HG03097 (cell line): ENCODE measurements around the gene D2HGDH.

ENCODE experiments used
- ATAC-seq: cut with Tn5 transposase; IDR thresholded peaks from one replicate; pipeline ENCODE4 v1.9.1; 2021; ENCODE audit not compliant: unreplicated experiment, low FRiP score

The D2HGDH gene

DNA sequence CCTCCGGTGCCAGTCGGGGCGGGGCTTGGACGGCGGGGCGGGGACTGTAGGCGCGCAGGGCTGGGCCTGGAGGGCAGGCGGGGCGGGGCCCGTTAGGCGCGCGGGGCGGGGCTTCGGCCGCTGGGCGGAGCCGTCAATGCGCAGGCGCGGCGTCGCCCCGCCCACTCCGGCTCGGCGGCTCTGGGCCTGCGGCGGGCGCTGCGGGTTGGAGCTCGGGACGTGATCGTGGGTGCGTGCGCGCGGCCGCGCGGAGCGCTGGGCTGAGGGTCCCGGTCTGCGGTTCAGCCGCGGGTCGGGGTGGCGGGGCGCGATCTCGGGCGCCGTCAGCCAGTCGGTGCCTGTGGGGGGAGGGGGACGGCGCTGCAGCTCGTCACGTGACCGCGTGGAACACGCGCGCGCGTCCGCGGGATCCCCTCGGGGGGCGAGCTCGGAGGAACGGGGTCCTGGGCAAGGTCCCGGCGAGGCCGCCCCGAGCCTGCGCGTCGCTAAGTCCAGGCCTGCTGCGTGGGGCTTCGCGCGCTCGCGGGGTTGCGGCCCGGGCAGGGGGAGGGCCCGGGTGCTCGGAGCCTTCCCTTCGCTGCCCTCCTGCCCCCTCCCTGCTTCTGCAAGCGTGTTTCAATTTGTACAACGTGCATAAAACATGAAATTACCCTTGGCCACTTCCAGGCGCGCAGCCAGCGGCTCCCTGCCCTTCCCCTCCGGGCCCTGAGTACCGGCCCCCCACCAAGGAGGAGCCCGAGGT, at the start of gene D2HGDH:
Gene D2HGDH (plus strand): TSS at position 164 of the 742 bp plus-strand sequence. CDS start 595 bp downstream, outside the sequence.
- ATAC-seq, result peak; percentile 68

DNA sequence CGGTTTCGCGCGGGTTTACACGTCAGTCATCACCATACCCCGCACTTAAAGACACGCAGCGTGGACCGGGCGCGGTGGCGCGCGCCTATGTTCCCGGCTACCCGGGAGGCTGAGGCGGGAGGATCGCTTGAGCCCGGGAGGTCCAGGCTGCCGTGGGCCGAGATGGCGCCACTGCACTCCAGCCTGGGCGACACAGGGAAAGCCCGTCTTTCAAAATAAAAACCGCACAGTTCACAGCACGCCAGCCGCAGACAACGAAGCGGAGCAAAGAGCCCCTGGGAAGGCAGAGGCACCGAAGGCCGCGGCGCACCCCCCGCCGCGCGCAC, 48.1 kb upstream of the D2HGDH start:
- ATAC-seq, result peak; percentile 6

DNA sequence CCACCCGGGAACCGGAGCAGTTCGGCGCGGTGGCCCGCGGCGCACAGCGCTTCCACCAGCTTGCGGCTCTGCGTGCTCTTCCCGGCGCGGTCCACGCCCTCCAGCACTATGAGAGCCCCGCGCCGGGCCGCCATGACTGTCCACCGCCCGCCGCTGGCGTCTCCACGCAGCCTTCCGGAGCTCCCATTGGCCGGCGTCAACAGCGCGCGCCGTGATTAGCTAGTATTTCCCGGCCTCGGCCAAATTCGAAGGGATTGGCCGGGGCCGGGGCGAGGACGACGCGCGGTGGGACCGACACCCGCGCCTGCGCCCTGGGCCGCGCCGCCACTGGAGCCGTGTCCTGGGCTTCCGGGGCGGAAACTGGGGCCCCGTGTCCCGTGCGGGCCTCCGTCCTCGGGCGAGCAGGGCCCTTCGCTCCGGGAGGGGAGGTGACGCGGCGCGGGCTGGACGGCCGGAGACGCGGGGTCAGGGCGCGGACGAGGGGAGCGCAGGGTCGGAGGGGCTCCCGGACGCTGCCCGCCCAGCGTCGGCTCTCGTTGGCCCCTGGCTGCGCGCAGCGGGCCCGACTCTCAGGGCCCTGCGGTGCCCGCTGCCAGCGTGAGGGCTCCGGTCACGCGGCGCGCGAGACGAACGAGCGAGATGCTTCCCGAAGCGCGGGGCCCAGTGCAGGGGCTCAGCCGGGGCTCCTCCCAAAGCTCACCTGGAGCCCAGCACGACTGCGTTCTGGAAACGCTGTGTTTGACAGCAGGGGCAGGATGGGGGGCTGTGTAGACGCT, 47.6 kb upstream of the D2HGDH start, which contains the start of gene DTYMK:
Gene DTYMK (minus strand): TSS at position 166 of the 776 bp plus-strand sequence. CDS start 32 bp downstream, at position 134.
- ATAC-seq, result peak; percentile 96

DNA sequence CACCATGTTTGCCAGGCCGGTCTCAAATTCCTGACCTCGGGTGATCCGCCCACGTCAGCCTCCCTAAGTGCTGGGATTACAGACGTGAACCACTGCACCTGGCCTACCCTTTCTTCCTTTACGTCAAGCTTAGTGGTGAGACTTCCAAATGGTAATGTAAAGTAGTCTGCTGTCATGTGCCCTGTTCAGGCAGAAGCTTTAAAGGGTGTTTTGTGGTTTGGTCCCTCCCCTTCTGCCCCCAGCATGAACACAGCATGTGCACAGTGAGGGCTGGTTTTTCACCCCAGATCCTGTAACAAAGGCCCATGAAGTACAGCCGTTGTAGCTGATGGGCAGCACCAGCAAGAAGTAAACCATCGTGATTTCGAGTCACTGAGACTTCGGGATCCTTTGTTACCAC, 45.1 kb upstream of the D2HGDH start:
- ATAC-seq, result no peak

DNA sequence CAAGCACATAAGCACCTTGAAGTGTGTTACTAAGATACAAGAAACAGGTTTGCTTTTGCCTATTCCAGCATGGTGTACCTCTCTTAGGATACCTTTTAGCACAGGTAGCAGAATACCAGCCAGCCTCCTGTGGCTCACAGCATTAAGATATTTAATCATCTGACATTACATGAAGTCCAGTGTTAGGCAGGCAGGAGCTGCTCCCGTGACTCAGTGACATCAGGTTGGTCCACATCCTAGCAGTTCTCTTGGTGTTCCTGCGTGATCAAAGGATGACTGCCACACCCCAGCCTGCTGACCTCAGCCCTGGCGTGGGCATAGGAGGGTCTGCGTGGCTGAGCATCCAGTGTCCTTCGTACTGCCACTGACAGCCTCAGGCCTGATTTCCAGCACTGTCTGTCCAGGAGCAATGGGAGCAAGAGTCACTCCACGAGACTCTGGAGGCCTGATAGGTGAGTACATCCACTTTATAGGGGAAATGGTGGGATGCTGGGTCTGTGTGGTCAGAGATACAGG, 44.2 kb upstream of the D2HGDH start:
- no peak for ATAC-seq

DNA sequence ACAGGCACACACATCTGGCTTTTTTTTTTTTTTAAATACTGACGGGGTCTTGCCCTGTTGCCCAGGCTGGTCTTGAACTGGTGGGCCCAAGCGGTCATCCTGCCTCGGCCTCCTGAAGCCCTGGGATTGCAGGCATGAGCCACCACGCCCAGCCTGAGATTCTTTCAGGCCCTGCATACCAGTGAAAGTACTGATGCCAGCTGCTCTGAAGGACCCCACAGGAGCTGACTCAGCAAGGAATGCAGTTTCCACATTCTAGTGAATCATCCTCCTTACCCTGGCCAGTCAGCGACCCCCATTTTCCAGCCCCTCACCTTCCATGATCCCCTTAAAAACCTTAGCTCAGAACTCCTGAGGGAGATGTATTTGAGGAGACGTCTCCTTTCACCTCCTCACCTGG, 42.0 kb upstream of the D2HGDH start:
- ATAC-seq, result no peak

DNA sequence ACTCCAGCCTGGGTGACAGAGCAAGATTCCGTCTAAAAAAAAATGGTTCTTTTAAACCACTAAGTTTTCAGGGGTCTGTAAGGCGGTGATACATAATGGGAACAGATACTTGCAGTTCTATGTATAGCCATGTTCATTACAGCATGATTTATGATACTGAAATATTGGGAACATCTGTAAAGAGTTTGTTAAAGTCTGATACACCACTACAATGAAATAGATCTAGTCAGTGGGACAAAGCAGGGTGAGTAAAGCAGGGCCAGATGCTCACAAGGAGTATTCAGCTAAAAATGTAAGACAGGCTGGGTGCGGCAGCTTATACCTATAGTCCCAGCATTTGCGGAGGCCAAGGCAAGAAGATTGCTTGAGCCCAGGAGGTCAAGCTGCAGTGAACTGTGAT, 38.8 kb upstream of the D2HGDH start:
- ATAC-seq, result no peak

DNA sequence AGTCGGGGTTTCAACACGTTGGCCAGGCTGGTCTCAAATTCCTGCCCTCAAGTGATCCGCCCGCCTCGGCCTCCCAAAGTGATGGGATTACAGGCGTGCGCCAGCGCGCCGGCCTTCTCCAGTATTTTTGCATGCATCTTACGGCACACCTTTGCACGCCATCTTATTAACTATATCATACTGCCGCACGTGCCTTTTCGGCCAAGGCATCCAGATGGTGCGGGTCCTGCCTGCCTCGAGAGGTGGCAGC, 33.4 kb upstream of the D2HGDH start:
- no peak for ATAC-seq

DNA sequence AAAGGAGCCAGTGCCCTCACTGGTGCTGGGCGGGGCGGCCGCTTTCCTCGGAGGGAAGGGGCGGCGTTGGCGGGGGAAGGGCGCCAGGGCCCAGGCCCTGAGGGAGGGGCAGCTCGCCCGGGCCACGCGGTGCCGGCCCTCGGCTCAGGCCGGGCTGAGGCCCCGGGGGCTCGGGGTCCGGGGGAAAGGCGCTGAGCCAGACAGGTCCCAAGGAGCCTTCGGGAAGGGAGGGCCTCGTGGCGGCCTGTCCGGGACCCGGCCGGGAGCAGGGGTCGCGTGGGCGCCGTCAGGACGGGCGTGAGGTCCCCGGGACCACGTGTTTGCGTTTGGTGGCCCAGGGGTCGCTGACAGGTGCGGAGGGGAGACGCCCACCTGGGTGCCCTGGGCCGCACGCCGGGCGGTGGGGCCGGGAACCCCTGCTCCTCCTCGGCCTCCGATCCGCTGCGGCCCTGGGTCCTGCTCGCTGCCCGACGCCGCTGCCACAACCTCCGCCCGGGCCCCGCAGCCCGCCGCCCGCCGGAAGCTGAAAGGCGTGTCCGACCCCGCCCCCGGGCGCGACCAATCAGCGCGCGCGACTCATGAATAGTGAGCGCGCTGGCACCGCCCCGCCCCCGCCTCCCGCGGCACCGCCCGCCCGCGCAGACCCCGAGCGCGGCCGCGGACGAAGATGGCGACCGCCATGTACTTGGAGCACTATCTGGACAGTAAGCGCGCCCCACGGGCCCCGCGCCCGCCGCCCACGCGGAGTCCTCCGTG, 32.9 kb upstream of the D2HGDH start, which contains the start of gene ING5:
Gene ING5 (plus strand): TSS at position 641 of the 756 bp plus-strand sequence. CDS start 27 bp downstream, at position 668.
- ATAC-seq, result peak; percentile 52

DNA sequence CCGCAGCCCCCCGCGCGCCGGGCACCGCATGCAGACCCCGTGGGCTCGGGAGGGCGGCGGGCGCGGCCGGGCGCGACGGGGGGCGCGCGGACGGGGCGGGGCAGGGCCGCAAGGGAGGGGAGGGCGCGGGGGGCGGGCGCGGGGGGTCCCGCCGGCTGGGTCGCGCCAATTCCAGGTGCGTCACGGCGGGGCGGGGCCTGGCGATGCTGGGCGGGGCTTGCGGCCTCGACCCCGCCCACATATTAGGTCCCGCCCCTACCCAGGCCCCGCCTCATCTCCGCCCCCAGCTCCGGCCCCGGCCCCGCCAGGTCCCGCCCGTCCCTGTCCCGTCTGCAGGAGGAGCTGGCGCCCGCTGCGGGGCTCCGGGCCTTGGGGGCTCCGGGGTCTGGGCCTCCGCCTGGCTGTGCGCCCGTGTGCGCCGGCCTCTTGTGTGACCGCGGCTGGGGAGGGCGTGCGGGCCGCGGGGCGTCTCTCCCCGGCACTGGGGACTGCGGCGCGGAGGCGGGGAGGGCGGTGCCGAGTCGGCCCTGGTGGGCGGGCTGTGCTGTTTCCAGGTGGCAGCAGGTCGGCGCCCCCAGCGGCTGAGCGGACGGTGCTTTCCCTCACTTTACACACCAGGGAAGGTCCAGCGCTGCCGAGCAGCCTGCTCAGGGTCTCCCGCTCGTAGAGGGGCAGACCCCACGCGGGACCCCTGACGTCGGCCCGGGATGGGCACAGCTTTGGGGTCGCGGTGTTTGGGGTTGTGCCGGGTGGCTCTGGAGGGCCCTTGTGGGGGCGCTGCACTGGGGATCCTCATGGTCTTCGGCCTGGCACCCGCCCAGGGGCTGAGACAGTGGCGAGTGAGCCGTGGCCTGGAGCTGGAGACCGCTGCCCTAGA, 32.0 kb upstream of the D2HGDH start:
- peak; percentile 58 for ATAC-seq

DNA sequence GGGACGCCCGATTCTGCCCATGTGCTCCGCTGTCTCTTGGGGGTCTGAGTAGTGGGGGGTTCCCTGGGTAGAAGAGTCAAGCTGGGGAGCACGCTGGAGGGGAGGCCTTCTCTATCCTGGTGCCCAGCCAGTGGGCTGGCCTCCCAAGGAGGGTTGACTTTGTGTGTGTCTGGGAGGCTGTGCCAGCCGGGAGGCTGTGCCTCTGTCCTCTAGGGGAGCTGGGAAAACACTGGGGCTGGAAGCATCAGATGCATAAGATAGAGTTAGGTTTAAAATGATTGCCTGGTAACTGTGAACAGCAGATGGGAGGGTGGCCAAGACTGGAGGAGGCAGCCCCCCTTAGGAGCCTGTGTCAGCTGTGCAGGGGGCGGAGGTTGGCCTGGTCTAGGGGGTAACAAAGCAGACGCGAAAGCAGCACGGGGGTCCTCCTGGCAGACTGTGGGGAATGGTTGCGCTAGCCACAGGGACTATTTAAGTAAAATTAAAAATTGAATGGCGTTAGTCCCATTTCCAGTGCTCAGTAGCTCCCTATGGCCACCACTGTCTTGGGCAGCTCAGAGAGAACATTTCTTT, 31.3 kb upstream of the D2HGDH start:
- no peak for ATAC-seq

DNA sequence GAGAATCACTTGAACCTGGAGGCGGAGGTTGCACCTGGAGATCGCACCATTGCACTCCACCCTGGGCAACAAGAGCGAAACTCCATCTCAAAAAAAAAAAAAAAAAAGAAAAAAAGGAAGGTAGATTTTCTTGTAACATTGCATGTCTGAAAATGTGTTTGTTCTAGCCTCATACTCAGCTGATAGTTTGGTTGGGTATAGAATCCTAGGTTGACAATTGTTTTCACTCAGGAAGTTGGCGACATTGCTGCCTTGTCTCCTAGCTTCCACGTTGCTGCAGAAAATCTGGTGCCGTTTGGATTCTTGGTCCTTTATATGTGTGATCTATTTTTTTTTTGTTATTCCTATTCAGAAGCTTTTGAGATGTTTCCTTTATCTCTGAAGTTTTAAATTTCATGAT, 27.9 kb upstream of the D2HGDH start:
- no peak for ATAC-seq

DNA sequence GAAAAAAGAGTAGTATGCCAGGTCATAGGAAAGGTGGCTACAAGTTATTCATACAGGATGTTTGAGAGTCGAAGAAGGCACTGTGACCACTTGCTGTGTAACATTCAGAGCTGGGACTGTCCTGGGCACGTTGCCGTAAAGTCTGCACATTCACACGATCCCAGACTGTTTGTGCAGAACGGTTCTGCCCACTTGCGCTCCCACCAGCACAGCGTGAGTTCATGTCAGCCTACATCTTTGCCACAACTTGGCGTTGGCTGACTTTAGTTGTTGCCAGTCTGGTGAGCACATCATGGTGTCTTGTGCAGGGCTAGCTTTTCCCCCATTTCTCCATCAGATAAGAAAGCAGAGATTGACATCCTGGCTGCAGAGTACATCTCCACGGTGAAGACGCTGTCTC, 25.6 kb upstream of the D2HGDH start:
- ATAC-seq, result no peak

DNA sequence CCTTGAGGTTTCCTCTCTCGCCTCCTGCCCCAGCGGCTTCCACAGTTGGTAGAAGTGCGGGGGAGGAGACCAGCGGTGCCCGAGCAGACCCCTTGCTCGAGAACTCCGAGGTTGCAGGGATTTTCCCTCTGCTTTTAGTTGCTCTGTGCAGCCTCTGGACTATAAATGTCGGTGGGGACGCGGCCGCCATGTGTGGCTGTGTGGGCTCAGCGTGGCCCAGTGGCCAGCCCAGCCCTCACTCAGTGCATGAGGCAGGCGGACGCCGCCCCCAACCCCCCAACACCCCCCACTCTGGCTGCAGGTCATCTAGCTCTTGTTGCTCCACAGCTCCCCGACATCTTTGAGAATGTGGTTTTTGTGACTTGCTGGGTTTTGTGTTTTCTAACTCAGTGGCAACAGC, 15.3 kb upstream of the D2HGDH start:
- ATAC-seq, result no peak

DNA sequence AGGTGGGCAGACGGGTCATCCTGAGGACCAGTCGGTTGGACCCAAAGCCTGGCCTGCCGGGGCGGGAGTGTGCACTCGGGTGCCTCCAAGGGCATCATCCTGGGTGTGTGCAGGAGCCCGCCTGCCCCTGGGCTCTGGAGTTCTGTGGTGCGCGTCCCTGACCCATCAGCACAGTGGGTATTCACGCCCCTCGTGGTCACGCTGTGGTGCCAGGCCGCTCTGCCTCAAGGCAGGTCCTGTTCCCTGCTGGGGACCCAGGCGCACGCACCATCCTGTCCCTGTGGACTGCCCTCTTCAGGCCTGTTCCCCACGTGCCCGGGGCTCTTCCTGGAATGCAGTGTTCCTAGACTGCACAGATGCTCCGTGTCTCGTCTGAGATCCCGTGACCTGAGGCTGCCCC, 14.3 kb upstream of the D2HGDH start:
- no peak for ATAC-seq

DNA sequence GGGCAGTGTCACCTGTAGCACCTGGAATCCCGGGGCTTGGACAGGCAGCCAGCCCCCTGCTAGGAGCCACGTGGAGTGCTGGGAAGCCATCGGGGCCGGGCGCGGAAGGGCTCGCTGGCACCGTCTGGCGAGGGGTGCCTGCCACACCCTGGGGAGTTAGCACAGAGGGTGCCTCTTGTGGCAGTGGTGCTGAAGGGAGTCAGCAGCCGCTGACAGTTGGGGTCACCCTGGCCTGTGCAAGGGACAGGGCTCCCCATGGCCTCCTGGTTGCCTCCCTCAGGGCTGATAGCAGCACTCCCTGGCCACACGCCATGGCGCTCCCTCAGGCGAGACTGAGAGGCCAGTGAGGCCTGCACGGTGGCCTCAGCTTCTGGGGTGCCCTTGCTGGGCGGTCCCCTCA, 13.9 kb upstream of the D2HGDH start:
- ATAC-seq, result no peak

DNA sequence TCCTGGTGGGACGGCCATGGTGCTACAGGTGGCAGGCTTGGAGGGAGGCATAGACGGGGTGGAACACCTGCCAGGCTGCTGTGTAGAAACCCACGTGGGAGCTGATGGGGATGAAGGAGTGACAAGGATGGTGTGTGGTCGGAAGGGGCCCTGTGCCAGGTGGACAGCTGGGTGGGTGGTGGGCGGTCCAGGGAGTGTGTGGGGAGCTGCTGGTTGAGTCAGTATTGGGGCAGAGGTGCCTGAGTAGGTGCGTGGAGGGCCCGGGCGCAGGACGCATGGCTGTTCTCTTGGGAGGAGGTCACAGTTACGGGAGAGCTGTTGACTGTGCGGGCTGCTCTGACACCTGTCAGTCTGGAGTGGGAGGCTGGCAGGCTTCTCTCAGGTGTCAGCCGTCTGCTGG, 12.6 kb upstream of the D2HGDH start:
- ATAC-seq, result no peak

DNA sequence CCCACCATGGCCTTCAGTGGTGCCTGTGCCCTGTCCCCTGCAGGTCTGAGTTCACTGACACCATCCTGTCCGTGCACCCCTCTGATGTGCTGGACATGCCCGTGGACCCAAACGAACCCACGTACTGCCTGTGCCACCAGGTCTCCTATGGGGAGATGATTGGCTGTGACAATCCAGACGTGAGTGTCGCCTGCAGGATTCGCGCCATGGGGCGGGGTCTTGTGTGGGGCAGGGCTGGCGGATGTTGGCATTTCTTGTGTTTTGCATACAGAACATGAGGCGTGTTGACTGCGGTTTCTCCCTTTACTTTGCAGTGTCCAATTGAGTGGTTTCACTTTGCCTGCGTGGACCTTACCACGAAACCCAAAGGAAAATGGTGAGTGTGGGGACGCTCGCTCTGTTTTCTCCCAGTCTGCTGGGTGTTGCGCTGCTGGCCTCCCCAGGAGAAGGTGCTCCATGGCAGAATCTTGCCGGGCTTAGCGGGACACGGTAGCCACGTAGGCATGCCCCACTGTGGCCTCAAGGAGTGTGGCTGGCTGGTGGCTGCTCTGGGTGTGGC, 11.5 kb upstream of the D2HGDH start:
- no peak for ATAC-seq

DNA sequence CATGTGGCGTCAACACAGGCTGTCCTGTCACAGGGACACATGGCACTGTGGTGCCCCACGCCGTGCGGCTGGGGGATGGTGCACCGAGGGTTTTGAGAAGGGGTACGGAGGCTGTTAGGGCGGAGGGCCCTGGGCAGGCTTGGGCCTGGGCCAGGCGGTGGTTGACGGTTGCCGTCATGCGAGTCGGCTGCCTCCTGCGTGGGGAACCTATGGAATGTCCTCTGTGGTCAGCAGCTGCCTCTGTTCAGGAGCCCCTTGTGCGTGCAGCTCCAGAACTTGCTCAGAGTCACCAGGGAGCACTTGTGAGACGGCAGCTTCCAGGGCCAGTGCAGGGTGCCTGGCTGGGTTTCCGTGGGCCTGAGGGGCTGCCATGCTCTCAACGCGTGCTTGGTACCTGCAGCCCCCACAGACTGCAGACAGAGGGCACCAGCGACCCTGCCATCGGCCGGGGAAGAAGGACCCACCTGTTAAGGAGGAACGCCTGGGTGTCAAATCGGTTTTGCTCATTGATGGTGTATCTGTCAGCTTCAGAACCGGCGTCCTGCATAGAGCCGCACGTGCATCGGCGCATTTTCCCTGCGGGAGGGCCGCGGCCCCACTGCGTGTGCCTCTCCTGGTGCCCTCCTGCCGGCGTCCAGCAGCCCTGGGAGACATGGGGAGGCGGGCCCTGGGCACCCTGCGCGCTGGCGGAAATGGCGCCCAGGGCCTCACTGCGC, 10.0 kb upstream of the D2HGDH start:
- ATAC-seq, result no peak
